Measurements from ENCODE around the gene NMNAT2. TPM values are rescaled to one million over a fixed set of nuclear protein-coding genes. Genes with fewer than 3 reads are reported as not detected.

NMNAT2 gene
- total RNA-seq, 1 donor from 2014 or later, result 0.49 TPM

- Histone ChIP-seq H3K27me3 (no peaks in the 10 kb centered on the region), H3K36me3 (no peaks in the 10 kb centered on the region), H3K79me2 (ENCODE audit: low read depth) (no peaks in the 10 kb centered on the region), H3K4me3 (no peak overlapping the region), H3F3A (ENCODE audit: low read depth) (peaks cover 16% of the 10 kb centered on the region), H3K4me2 (peak overlapping the region; percentile 50), H3K27ac (peak overlapping the region; percentile 67), H4K20me1 (ENCODE audit: low read depth) (no peaks in the 10 kb centered on the region), H3K9me3 (ENCODE audit: low read depth) (no peaks in the 10 kb centered on the region), H3K4me1 (peaks cover 21% of the 10 kb centered on the region), H3K9ac (no peak overlapping the region), H2AFZ (replicated peaks) (peak overlapping the region; percentile 73)
- Mint-ChIP-seq H3K4me3 (no peak overlapping the region), H3K9me3 (no peaks in the 10 kb centered on the region), H3K4me1 (peaks cover 39% of the 10 kb centered on the region), H3K36me3 (no peaks in the 10 kb centered on the region), H3K27ac (peak overlapping the region; percentile 2), H3K27me3 (ENCODE audit: insufficient read depth, low read depth) (peaks cover 2% of the 10 kb centered on the region)
- peak; percentile 56 for DNase-seq (ENCODE audit: low spot score)
- TF ChIP-seq CTCF (IDR thresholded peaks at IDR 0.05) (no peak), EZH2phosphoT487 (IDR thresholded peaks at IDR 0.05) (no peak), EZH2 (IDR thresholded peaks at IDR 0.05) (no peak)
Measured at GRCh38 chr1:183218971-183219615, 199.1 kb downstream of the NMNAT2 start.

- no peaks in the 10 kb centered on the region for H4K20me1 ChIP-seq (ENCODE audit: low read depth)
- no peak overlapping the region for H3K27ac Mint-ChIP-seq
- no peak overlapping the region for H2AFZ ChIP-seq (replicated peaks)
- H3K36me3 Mint-ChIP-seq, result no peaks in the 10 kb centered on the region
- H3F3A ChIP-seq (ENCODE audit: low read depth), result peaks cover 16% of the 10 kb centered on the region
- no peaks in the 10 kb centered on the region for H3K36me3 ChIP-seq
- H3K4me2 ChIP-seq, result no peak overlapping the region
- H3K79me2 ChIP-seq (ENCODE audit: low read depth), result no peaks in the 10 kb centered on the region
- H3K27ac ChIP-seq, result no peak overlapping the region
- H3K4me3 Mint-ChIP-seq, result no peak overlapping the region
- no peak overlapping the region for H3K9ac ChIP-seq
- H3K9me3 ChIP-seq (ENCODE audit: low read depth), result no peaks in the 10 kb centered on the region
- H3K27me3 ChIP-seq, result no peaks in the 10 kb centered on the region
- peaks cover 21% of the 10 kb centered on the region for H3K4me1 ChIP-seq
- H3K27me3 Mint-ChIP-seq (ENCODE audit: insufficient read depth, low read depth), result peaks cover 4% of the 10 kb centered on the region
- TF ChIP-seq EZH2 (IDR thresholded peaks at IDR 0.05) (no peak), EZH2phosphoT487 (IDR thresholded peaks at IDR 0.05) (no peak), CTCF (IDR thresholded peaks at IDR 0.05) (no peak)
- DNase-seq (ENCODE audit: low spot score), result no peak
- no peaks in the 10 kb centered on the region for H3K9me3 Mint-ChIP-seq
- no peak overlapping the region for H3K4me3 ChIP-seq
- H3K4me1 Mint-ChIP-seq, result peaks cover 39% of the 10 kb centered on the region
Measured at GRCh38 chr1:183218027-183218618, 200.1 kb downstream of the NMNAT2 start.

- no peak for TF ChIP-seq EZH2phosphoT487 (IDR thresholded peaks at IDR 0.05)
- TF ChIP-seq CTCF (IDR thresholded peaks at IDR 0.05), result no peak
- no peak for TF ChIP-seq EZH2 (IDR thresholded peaks at IDR 0.05)
- Mint-ChIP-seq H3K9me3 (no peaks in the 10 kb centered on the region), H3K4me1 (peaks cover 39% of the 10 kb centered on the region), H3K27me3 (ENCODE audit: insufficient read depth, low read depth) (peaks cover 4% of the 10 kb centered on the region), H3K36me3 (no peaks in the 10 kb centered on the region), H3K4me3 (no peak overlapping the region), H3K27ac (no peak overlapping the region)
- no peak overlapping the region for H3K9ac ChIP-seq
- no peak overlapping the region for H3K4me3 ChIP-seq
- H3K27ac ChIP-seq, result no peak overlapping the region
- no peaks in the 10 kb centered on the region for H3K27me3 ChIP-seq
- H3K9me3 ChIP-seq (ENCODE audit: low read depth), result no peaks in the 10 kb centered on the region
- DNase-seq (ENCODE audit: low spot score), result no peak
- no peaks in the 10 kb centered on the region for H3K79me2 ChIP-seq (ENCODE audit: low read depth)
- H2AFZ ChIP-seq (replicated peaks), result no peak overlapping the region
- no peak overlapping the region for H3K4me2 ChIP-seq
- no peaks in the 10 kb centered on the region for H4K20me1 ChIP-seq (ENCODE audit: low read depth)
- H3F3A ChIP-seq (ENCODE audit: low read depth), result peaks cover 16% of the 10 kb centered on the region
- peaks cover 21% of the 10 kb centered on the region for H3K4me1 ChIP-seq
- no peaks in the 10 kb centered on the region for H3K36me3 ChIP-seq
Measured at GRCh38 chr1:183215936-183216335, 202.2 kb downstream of the NMNAT2 start.
